ENCODE measurements around the gene MMP27.

Gene MMP27

GRCh38 chr11:102695201-102695600 lies 10.4 kb downstream of the MMP27 start:
- no peak for DNase-seq

GRCh38 chr11:102685754-102686153 lies 19.8 kb downstream of the MMP27 start:
- DNase-seq = no peak

GRCh38 chr11:102685338-102685737 lies 20.2 kb downstream of the MMP27 start:
- no peak for DNase-seq

- no peak for DNase-seq
These were observed 22.3 kb downstream of the MMP27 start for GRCh38 chr11:102683277-102683676.

- no peak for DNase-seq
These were observed 24.6 kb downstream of the MMP27 start for GRCh38 chr11:102680945-102681344.

GRCh38 chr11:102678022-102678421 lies 27.5 kb downstream of the MMP27 start:
- no peak for DNase-seq

GRCh38 chr11:102676084-102676483 lies 29.5 kb downstream of the MMP27 start:
- no peak for DNase-seq

- DNase-seq = no peak
These were observed 35.9 kb downstream of the MMP27 start for GRCh38 chr11:102669664-102670063.

GRCh38 chr11:102666331-102666957 lies 39.1 kb downstream of the MMP27 start:
- DNase-seq = no peak

GRCh38 chr11:102664001-102664752 lies 41.4 kb downstream of the MMP27 start:
- no peak for DNase-seq

GRCh38 chr11:102662607-102663006 lies 43.0 kb downstream of the MMP27 start:
- DNase-seq = no peak

- no peak for DNase-seq
These were observed 44.5 kb downstream of the MMP27 start for GRCh38 chr11:102661040-102661439.

GRCh38 chr11:102656528-102656927 lies 49.0 kb downstream of the MMP27 start:
- DNase-seq = no peak

GRCh38 chr11:102655547-102655946 lies 50.0 kb downstream of the MMP27 start:
- no peak for DNase-seq

- DNase-seq = no peak
These were observed 50.8 kb downstream of the MMP27 start for GRCh38 chr11:102654761-102655160.

- no peak for DNase-seq
These were observed 51.8 kb downstream of the MMP27 start for GRCh38 chr11:102653744-102654291.

- no peak for DNase-seq
These were observed 58.1 kb downstream of the MMP27 start for GRCh38 chr11:102647430-102647829.

GRCh38 chr11:102643941-102644340 lies 61.6 kb downstream of the MMP27 start:
- no peak for DNase-seq
